ENCODE data around the gene RELB.

The RELB gene

GRCh38 chr19:45020071-45020470 is 18.8 kb downstream of the RELB start:
- no peak for DNase-seq (ENCODE audit: low read depth in 2 of 3, low spot score in 2 of 3)

DNA sequence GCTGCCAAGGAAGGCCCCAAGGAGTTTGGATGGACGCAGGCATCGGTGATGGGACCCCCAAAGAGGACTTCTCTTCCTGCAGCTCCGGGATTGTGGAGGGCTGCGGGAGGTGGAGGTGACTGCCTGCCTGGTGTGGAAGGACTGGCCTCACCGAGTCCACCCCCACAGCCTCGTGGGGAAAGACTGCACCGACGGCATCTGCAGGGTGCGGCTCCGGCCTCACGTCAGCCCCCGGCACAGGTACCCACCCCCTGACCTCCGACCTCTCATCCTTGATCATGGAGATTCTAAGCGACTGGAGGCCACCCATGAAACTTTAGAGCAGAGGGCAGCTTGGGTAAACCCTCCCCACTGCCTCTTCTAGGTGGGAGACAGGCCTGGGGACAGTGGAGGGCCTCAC is 20.7 kb downstream of the RELB start:
- no peak for DNase-seq (ENCODE audit: low read depth in 2 of 3, low spot score in 2 of 3)

DNA sequence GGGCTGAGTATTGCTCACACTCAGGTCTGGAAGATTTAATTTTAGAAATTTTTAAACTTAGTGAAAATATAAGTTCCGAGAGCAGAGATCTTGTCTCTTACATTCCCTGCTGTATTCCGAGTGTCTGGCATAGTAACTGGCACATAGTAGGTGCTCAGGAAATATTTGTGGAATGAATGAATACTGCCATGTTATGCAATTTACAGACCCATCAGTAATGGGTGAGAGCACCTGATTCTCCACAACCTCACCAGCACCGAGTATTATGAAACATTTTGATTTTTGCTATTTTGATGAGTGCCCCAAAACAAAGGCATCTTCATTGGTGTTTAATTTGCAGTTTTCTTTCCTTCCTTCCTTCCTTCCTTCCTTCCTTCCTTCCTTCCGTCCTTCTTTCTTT is 21.8 kb downstream of the RELB start:
- no peak for DNase-seq (ENCODE audit: low read depth in 2 of 3, low spot score in 2 of 3)

- no peak for DNase-seq (ENCODE audit: low read depth in 2 of 3, low spot score in 2 of 3)
Observed at GRCh38 chr19:45025264-45025663, 24.0 kb downstream of the RELB start.

- DNase-seq (ENCODE audit: low read depth in 2 of 3, low spot score in 2 of 3), result no peak
Observed at GRCh38 chr19:45027371-45027770, 26.1 kb downstream of the RELB start.

DNA sequence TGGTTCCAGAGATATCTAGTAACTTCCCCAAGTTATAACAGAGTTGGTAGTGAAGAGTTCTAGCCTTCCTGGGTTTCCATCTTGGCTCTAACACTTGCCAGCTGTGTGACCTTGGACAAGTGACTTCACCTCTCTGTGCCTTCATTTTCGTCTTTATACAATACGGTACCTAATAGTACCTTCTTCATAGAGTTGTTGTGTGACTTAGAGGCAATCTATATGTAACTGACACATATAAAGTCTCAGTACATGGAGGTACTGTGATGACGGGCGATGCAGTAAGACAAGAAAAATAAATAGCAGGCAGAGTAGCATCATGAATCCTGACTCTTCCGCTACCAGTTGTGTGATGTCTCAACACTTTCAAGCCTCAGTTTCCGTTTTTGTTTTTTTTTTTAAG is 29.6 kb downstream of the RELB start:
- no peak for DNase-seq (ENCODE audit: low read depth in 2 of 3, low spot score in 2 of 3)

- no peak for DNase-seq (ENCODE audit: low read depth in 2 of 3, low spot score in 2 of 3)
Observed at GRCh38 chr19:45032421-45032820, 31.2 kb downstream of the RELB start.

DNA sequence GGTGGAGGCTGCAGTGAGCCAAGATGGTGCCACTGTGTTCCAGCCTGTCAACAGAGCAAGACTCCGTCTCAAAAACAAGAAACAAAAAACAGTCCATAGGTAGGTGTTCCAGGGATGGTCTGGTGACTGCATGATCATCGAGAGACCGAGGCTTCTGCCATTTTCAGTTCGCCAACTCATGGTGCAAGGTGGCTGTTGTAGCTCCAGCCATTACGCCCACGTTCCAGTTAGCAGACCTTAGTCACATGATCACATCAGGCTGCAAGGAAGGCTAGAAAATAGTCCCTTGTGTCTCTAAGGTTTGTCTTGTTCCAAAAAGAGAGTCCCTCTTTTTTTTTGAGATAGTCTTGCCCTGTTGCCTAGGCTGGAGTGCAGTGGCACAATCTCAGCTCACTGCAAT is 34.5 kb downstream of the RELB start:
- no peak for DNase-seq (ENCODE audit: low read depth in 2 of 3, low spot score in 2 of 3)

DNA sequence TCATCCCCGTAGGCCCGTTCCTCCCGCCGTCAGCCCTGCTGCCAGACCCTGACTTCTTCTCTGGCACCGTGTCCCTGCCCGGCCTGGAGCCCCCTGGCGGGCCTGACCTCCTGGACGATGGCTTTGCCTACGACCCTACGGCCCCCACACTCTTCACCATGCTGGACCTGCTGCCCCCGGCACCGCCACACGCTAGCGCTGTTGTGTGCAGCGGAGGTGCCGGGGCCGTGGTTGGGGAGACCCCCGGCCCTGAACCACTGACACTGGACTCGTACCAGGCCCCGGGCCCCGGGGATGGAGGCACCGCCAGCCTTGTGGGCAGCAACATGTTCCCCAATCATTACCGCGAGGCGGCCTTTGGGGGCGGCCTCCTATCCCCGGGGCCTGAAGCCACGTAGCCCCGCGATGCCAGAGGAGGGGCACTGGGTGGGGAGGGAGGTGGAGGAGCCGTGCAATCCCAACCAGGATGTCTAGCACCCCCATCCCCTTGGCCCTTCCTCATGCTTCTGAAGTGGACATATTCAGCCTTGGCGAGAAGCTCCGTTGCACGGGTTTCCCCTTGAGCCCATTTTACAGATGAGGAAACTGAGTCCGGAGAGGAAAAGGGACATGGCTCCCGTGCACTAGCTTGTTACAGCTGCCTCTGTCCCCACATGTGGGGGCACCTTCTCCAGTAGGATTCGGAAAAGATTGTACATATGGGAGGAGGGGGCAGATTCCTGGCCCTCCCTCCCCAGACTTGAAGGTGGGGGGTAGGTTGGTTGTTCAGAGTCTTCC is 36.3 kb downstream of the RELB start:
- no peak for DNase-seq (ENCODE audit: low read depth in 2 of 3, low spot score in 2 of 3)

- DNase-seq (ENCODE audit: low read depth in 2 of 3, low spot score in 2 of 3), result peak; percentile 65 to 85 (median 76)
Observed at GRCh38 chr19:45038931-45039893, 37.9 kb downstream of the RELB start, which contains the start of gene CLASRP. CLASRP (plus strand) TSS chr19:45039045; CDS start chr19:45040213, 1,168 bp downstream.

GRCh38 chr19:45040059-45040771 is 39.0 kb downstream of the RELB start:
- DNase-seq (ENCODE audit: low read depth in 2 of 3, low spot score in 2 of 3), result no peak

DNA sequence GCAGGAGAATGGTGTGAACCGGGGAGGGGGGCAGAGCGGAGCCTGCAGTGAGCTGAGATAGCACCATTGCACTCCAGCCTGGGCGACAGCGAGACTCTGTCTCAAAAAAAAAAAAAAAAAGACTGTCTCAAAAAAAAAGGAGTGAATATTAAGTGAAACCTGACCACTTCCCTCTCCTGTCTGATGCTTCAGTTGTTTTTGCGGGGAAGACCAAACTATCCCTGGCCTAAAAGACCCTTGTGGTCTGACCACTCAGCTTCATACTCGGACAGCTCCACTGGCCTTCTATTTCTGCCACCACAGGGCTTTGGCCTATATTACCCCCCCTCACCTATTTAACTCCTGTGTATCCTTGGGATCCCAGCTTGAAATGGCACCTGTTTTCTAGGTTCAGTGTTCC is 39.9 kb downstream of the RELB start:
- no peak for DNase-seq (ENCODE audit: low read depth in 2 of 3, low spot score in 2 of 3)

DNA sequence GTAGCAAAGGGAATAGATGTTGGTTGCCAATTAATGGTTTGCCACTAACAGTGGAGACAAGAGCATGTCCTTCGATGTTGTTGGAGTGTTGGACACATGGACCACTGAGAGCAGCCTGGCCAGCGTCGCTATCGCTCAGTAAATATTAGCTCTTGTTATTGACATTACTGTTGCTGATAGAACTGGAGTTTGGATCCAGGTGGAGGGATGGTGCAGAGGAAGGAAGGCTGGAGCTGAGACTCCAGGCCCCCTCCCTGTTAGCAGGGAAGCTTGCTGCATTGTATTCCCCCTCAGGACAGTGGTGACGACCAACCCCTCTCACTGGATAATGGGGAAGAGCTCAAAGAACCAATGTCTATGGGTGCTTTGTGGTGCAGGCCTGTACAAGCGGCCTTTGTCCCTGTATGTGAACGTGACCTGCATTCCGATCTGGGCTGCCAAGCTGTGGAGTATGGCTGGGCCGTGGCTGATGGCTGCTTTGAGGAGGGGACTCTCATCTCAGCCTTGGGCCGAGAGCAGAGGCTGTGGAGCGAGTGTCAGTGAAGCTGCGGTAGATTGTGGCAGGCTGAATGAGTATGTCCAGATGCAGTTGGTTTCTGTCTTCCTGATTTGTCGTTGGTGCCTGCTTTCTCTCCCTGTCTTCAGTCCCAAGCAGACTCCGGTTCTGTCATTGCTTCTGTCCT is 44.5 kb downstream of the RELB start:
- no peak for DNase-seq (ENCODE audit: low read depth in 2 of 3, low spot score in 2 of 3)

GRCh38 chr19:45046355-45046754 is 45.1 kb downstream of the RELB start:
- no peak for DNase-seq (ENCODE audit: low read depth in 2 of 3, low spot score in 2 of 3)

- no peak for DNase-seq (ENCODE audit: low read depth in 2 of 3, low spot score in 2 of 3)
Observed at GRCh38 chr19:45047188-45047797, 46.0 kb downstream of the RELB start.

DNA sequence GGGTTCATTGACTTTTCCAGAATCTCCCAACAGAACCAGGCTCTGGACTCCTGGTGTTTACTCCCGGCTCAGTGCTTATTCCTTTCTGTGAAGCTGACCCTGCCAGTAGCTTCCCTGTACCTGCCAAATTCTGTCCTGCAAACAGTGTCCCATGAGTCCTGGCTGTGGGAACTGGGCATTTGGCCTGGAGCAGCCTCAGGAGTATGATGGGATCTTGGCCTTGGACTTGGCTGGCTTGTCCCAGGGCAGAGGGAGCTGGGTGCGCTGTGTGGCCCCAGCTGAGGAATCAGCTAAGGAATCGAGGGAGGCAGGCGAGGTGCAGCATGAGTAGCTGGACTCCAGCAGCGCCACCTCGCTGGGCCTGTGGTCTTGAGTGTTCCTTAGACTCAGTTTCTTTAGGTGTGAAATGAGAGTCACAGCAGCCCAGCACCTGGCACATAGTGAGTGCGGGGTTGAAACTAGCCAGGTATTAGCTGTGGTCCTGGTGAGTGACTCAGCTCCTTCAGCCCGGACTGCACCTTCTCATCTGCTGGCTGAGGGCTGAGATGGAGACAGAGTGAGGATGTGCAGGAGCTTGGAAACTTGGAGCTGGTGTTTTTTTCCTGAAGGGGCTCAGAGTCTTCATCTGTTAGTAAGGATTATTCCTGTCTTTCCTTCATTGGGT is 47.9 kb downstream of the RELB start:
- DNase-seq (ENCODE audit: low read depth in 2 of 3, low spot score in 2 of 3), result no peak

DNA sequence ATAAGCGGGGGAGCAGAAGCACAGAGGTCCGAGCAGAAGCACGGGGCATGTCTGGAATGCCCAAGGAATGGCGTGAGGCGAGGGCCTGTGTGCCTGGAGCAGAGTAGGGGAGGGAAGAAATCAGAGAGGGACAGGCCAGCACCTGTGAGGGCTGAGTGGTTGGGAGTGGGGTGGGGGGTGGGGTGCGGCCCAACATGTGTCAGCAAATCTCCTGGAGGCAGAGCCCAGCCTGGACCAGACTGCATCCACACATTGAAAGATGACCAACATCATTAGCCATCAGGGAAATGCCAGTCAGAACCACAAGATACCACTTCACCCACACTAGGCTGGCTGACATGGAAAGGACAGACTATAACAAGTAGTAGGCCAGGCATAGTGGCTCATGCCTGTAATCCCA is 48.8 kb downstream of the RELB start:
- no peak for DNase-seq (ENCODE audit: low read depth in 2 of 3, low spot score in 2 of 3)

DNA sequence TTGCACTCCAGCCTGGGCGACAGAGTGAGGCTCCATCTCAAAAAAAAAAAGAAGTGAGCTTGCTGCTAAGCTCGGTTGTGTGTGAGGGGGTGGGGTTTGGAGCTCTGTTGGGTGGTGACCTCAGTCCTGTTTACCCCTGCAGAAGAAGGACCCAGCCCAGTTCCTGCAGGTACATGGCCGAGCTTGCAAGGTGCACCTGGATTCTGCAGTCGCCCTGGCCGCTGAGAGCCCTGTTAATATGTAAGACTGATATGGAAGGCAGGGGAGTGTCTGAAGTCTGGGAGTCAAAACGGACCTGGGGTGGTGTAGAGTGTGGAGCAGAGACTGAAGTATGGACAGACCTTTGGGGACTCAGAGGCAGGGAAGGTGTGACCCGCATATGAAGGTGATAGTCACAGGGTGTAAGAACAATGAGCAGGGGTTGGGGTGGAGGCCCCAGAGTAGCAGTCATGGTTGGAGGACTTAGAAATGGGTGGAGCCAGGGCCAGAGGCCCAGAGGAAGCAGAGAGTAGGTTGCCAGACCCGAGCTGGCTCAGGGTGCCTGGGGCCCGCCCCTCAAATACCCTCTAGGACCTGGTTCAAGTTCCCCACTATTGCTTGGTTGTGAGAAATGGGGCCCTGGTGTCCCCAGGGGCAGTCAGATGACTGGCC is 50.8 kb downstream of the RELB start:
- no peak for DNase-seq (ENCODE audit: low read depth in 2 of 3, low spot score in 2 of 3)

- DNase-seq (ENCODE audit: low read depth in 2 of 3, low spot score in 2 of 3), result no peak
Observed at GRCh38 chr19:45056831-45057230, 55.6 kb downstream of the RELB start.

Measured in activated CD8-positive, alpha-beta memory T cell treated with anti-CD3 and anti-CD28 coated beads for 48 hours (primary cell).